NK-92 (cell line): ENCODE results near the gene OR6K3.
"Not testable (repeated sequence)": the region's sequence is repeated elsewhere in the genome, so short reads cannot be mapped to it uniquely, and the experiment has no call there.

ENCODE experiments used
- DNase-seq: peaks from one replicate; lab custom pipeline; 2025; ENCODE audit not compliant: unreplicated experiment; lab: John Stamatoyannopoulos, UW

The OR6K3 gene

GRCh38 chr1:158688343-158688742 is 32.2 kb downstream of the OR6K3 start:
- DNase-seq, result not testable (repeated sequence)

DNA sequence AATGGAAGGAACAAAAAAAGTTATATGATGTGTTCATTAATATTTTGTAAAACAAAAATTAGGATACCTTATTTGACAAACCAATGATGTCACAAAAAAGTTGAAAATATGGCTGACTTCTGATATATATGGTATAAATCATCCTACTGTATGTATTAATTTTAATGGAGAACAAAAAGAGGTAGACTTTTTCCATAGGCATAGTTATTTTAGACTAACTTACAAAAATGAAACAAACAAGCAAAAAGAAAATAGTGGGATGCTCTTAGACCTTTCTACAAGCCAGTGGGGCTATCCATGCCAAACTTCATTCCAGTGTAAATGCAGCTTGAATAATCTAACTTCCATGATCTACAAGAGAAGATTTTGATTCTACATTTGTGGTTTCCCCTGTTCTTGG is 33.5 kb downstream of the OR6K3 start:
- no peak for DNase-seq

GRCh38 chr1:158686111-158687009 is 34.2 kb downstream of the OR6K3 start, which contains the start of gene SPTA1:
Gene SPTA1 (minus strand): TSS chr1:158686715. CDS start chr1:158686517, 198 bp downstream.
- no peak for DNase-seq

GRCh38 chr1:158685085-158685484 is 35.4 kb downstream of the OR6K3 start:
- no peak for DNase-seq

DNA sequence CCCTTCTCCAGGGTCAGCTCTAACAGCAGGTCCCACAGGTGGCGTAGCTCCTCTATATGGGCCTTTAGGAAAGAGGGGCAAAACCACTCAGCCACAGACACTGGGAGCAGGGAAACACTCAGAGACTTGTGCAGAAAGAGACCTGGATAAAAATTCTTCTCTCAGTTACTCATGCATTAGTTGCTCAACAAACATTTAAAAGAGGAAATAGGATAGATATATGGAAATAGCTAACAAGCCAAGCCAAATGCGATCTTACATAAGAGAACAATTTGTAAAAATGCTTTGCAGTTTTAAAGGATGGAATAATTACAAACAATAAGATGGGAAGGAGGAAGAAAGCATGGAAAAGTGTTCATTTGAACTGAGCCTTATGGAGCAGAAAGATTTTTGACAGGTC is 38.9 kb downstream of the OR6K3 start:
- no peak for DNase-seq

DNA sequence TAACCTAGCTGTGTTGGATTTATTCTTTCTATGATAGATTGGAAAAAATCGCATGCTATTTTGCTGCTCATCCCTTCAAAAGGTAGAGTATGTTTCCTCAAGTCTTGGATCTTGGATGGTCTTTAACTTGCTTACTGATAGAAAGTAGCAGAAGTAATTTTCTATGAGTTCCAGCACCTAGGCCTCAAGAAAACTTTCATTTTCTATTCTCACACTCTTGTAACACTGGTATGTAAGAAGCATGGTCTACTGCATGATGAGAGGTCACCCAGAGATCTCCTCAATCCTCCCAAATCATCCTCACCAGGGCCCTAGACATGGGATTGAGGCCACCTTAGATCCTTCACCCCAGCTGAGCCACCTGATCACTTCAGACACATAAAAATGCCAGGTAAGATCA is 41.2 kb downstream of the OR6K3 start:
- no peak for DNase-seq

- DNase-seq, result no peak
These were observed 44.8 kb downstream of the OR6K3 start for GRCh38 chr1:158675563-158676323.

DNA sequence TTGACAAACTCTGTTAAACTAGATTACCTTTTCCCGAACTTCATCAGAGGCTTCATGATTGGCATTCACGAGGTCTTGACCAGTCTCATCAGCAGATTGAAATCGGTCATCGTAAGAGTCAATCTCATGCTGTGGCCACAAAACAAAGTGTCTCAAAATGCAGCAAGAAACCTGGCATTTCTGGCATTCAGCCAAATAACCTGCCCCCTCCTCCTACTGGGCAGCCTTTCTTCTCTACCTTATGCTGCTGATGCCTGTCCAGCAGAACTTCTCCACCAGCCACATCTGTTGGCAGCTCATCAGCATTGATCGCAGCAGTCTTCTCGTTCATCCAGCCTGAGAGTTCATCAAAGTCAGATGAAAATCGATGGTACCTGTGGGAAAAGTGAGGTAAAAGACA is 46.2 kb downstream of the OR6K3 start:
- DNase-seq, result no peak
